Breast epithelium (tissue), 4 donors: ENCODE results near the gene KRT16. TPM values are rescaled to one million over a fixed set of nuclear protein-coding genes. Genes with fewer than 3 reads are reported as not detected.
"Not testable (repeated sequence)": the region's sequence is repeated elsewhere in the genome, so short reads cannot be mapped to it uniquely, and the experiment has no call there.

Experiments used
- DNase-seq, 2 donors: peaks; one replicate each; pipeline ENCODE4 v3.0.0-alpha.2; 2019; ENCODE audit warnings: low spot score in 2 of 2
- H3K27ac ChIP-seq, 2 donors: fragments of 200-600 bp; sonication (generic) in 1 of 2; one replicate each; pipeline ENCODE4 v1.5.1; 2016 to 2019; ENCODE audit warnings: mild to moderate bottlenecking in 1 of 2
- H3K27me3 ChIP-seq, 2 donors: fragments of 200-600 bp; sonication (generic) in 1 of 2; one replicate each; pipeline versions ENCODE4 v1.5.1 to v1.6.0; 2017 to 2019; ENCODE audit warnings: control low read depth in 1 of 2, mild to moderate bottlenecking in 1 of 2
- H3K36me3 ChIP-seq: fragments of 200-600 bp; one replicate; pipeline ENCODE4 v1.5.1; 2019
- H3K4me1 ChIP-seq, 2 donors: fragments of 200-600 bp; sonication (generic); one replicate each; pipeline ENCODE4 v1.5.1; 2016 to 2019; ENCODE audit warnings: control low read depth in 1 of 2
- H3K4me3 ChIP-seq, 3 donors: fragments of 200-600 bp; sonication (generic); 1 replicate in 2 of 3; 2 replicates in 1 of 3; pipeline ENCODE4 v1.5.1; 2016 to 2019; ENCODE audit warnings: mild to moderate bottlenecking in 3 of 3, moderate library complexity in 2 of 3
- H3K9me3 ChIP-seq, 2 donors: fragments of 200-600 bp; sonication (generic) in 1 of 2; one replicate each; pipeline ENCODE4 v1.5.1; 2016 to 2019; ENCODE audit warnings: control low read depth in 1 of 2
- CTCF ChIP-seq, 3 donors: fragments of 450-650 bp; IDR thresholded peaks; one replicate each; pipeline ENCODE4 v1.5.1; 2016 to 2017; ENCODE audit warnings: antibody characterized with exemption in 3 of 3, mild to moderate bottlenecking in 3 of 3, moderate library complexity in 3 of 3
- POLR2A ChIP-seq: fragments of 450-650 bp; IDR thresholded peaks from one replicate; pipeline ENCODE4 v1.6.1; 2016; ENCODE audit warnings: antibody characterized with exemption, mild to moderate bottlenecking, moderate library complexity
- POLR2AphosphoS5 ChIP-seq, 3 donors: sonication (generic); formaldehyde crosslinking; IDR thresholded peaks; one replicate each; pipeline ENCODE4 v1.6.1; 2017; ENCODE audit warnings: antibody characterized with exemption in 3 of 3
- intact Hi-C: fragments of 100-400 bp; cut with DNase I; formaldehyde crosslinking; loops from one replicate; pipeline ENCODE4 v1.15.1; 2023; ENCODE audit warnings: low total_unique reads
- total RNA-seq, 3 donors: library from RNA; depleted of rRNA; stranded (reverse); fragments of >200 nt; gene quantifications; one replicate each; pipeline ENCODE4 v1.1.0, GENCODE V29; 2016

Gene KRT16
- total RNA-seq, 3 donors from 2014 or later, result 2.6 to 100 (median 51.8) TPM

- Histone ChIP-seq H3K36me3 (no peaks in the 10 kb centered on the region), H3K27me3 (no peaks in the 10 kb centered on the region), H3K27ac (peak overlapping the region; percentile 87 to 90), H3K4me1 (no peaks in the 10 kb centered on the region), H3K9me3 (no peaks in the 10 kb centered on the region), H3K4me3 (peak overlapping the region in 1 of 3 donors; percentile 39)
- intact Hi-C loops, result no loop called here
- peak; percentile 63 to 94 for DNase-seq
- TF ChIP-seq CTCF (IDR thresholded peaks at IDR 0.05), result no peak
- no peak for TF ChIP-seq POLR2AphosphoS5 (IDR thresholded peaks at IDR 0.05)
- no peak for TF ChIP-seq POLR2A
Measured at GRCh38 chr17:41625602-41626001, 13.0 kb upstream of the KRT16 start.

- intact Hi-C loops, result no loop called here
- peak within 1 kb of the TSS; percentile 87 to 90 for H3K27ac ChIP-seq
- no peaks in the 10 kb centered on the region for H3K27me3 ChIP-seq
- H3K4me3 ChIP-seq, result peak within 1 kb of the TSS in 2 of 3 donors; percentile 55 to 63
- DNase-seq, result peak; percentile 71 to 97
- H3K36me3 ChIP-seq, result no peaks in the 10 kb centered on the region
- TF ChIP-seq CTCF (IDR thresholded peaks at IDR 0.05) (no peak), POLR2A (no peak), POLR2AphosphoS5 (IDR thresholded peaks at IDR 0.05) (peak; percentile 34 to 77 (median 73))
- no peaks in the 10 kb centered on the region for H3K4me1 ChIP-seq
- no peaks in the 10 kb centered on the region for H3K9me3 ChIP-seq
Measured at GRCh38 chr17:41624208-41625101, 11.9 kb upstream of the KRT16 start, which contains the start of gene KRT17. Gene KRT17, minus strand, starts transcription at chr17:41624575. Its CDS starts 66 bp downstream, at chr17:41624509.

- H3K4me1 ChIP-seq, intact Hi-C loops, H3K36me3 ChIP-seq, H3K27me3 ChIP-seq, H3K9me3 ChIP-seq: not testable (repeated sequence)
- H3K4me3 ChIP-seq, result peak overlapping the region in 2 of 3 donors; percentile 55 to 63
- DNase-seq, result peak; percentile 41 to 49
- peak overlapping the region; percentile 84 to 90 for H3K27ac ChIP-seq
Measured at GRCh38 chr17:41623184-41623861, 10.8 kb upstream of the KRT16 start.

- H3K27ac ChIP-seq, result peak overlapping the region; percentile 84 to 90
- H3K36me3 ChIP-seq, intact Hi-C loops, H3K4me1 ChIP-seq, H3K27me3 ChIP-seq, H3K9me3 ChIP-seq: not testable (repeated sequence)
- DNase-seq, result peak; percentile 24 to 46
- peak overlapping the region in 2 of 3 donors; percentile 55 to 63 for H3K4me3 ChIP-seq
Measured at GRCh38 chr17:41622340-41623183, 10.0 kb upstream of the KRT16 start.

- intact Hi-C loops, result no loop called here
- TF ChIP-seq POLR2A (no peak), POLR2AphosphoS5 (IDR thresholded peaks at IDR 0.05) (no peak), CTCF (IDR thresholded peaks at IDR 0.05) (no peak)
- peak overlapping the region in 2 of 3 donors; percentile 55 to 63 for H3K4me3 ChIP-seq
- H3K4me1 ChIP-seq, result no peaks in the 10 kb centered on the region
- no peaks in the 10 kb centered on the region for H3K27me3 ChIP-seq
- DNase-seq, result peak in 1 of 2 donors; percentile 12
- H3K9me3 ChIP-seq, result no peaks in the 10 kb centered on the region
- peak overlapping the region; percentile 84 to 90 for H3K27ac ChIP-seq
- no peaks in the 10 kb centered on the region for H3K36me3 ChIP-seq
Measured at GRCh38 chr17:41621916-41622315, 9.3 kb upstream of the KRT16 start.

GRCh38 chr17:41621435-41621817 lies 8.9 kb upstream of the KRT16 start:
- peak; percentile 17 to 24 for DNase-seq

More at GRCh38 chr17:41621435-41621817, 8.9 kb upstream of the KRT16 start:
- H3K4me3 ChIP-seq, result peak overlapping the region in 2 of 3 donors; percentile 55 to 63
- H3K4me1 ChIP-seq, H3K36me3 ChIP-seq, H3K27me3 ChIP-seq, intact Hi-C loops, H3K9me3 ChIP-seq: not testable (repeated sequence)
- H3K27ac ChIP-seq, result peak overlapping the region; percentile 77 to 90
